Measurements from ENCODE around the gene NUBP1. TPM values are rescaled to one million over a fixed set of nuclear protein-coding genes. Genes with fewer than 3 reads are reported as not detected.
"Not testable (repeated sequence)": the region's sequence is repeated elsewhere in the genome, so short reads cannot be mapped to it uniquely, and the experiment has no call there.

Gene NUBP1
- total and polyA plus RNA-seq, 7 experiments from 2014 or later = 24.0 to 48.3 (median 26.1) TPM

- no peak for DNase-seq
- H3K4me1 Mint-ChIP-seq = peaks cover 2 to 28% (median 7%) of the 10 kb centered on the region in 7 donors
- ChIA-PET POLR2A (no interaction called here), CTCF (no interaction called here)
- Histone ChIP-seq H3K36me3 (ENCODE audit: control insufficient read depth in 2 of 3, insufficient read depth in 3 of 3, low read length in 3 of 3) (peaks cover 8 to 69% (median 14%) of the 10 kb centered on the region in 3 experiments), H3K4me1 (ENCODE audit: control insufficient read depth in 2 of 2, insufficient read depth in 2 of 2, low read length in 2 of 2) (peaks cover 0 to 21% of the 10 kb centered on the region in 2 donors), H3K27ac (ENCODE audit: low read depth, low read length) (no peak overlapping the region), H3K9me3 (ENCODE audit: control insufficient read depth in 2 of 3, low read length in 3 of 3) (no peaks in the 10 kb centered on the region), H3K4me3 (ENCODE audit: low read length) (no peak overlapping the region), H3K27me3 (ENCODE audit: control insufficient read depth in 2 of 2, insufficient read depth in 2 of 2, low read length in 2 of 2) (no peaks in the 10 kb centered on the region)
- no peaks in the 10 kb centered on the region for H3K27me3 Mint-ChIP-seq
- peaks cover 0 to 8% (median 0%) of the 10 kb centered on the region in 11 donors for H3K9me3 Mint-ChIP-seq
- no peak overlapping the region for H3K4me3 Mint-ChIP-seq
- intact Hi-C loops (cut with micrococcal nuclease) = no loop called here
- peak overlapping the region in 2 of 9 donors; percentile 0 to 13 for H3K27ac Mint-ChIP-seq
- H3K36me3 Mint-ChIP-seq = peaks cover 12 to 51% (median 33%) of the 10 kb centered on the region in 5 donors
- ATAC-seq = peak; percentile 80
Observed at GRCh38 chr16:10765772-10766171, 22.1 kb downstream of the NUBP1 start.

GRCh38 chr16:10767127-10767526, 23.5 kb downstream of the NUBP1 start:
- CTCF ChIA-PET = no interaction called here
- no peak for ATAC-seq
- Mint-ChIP-seq H3K4me3 (no peak overlapping the region), H3K27ac (peak overlapping the region in 2 of 9 donors; percentile 25 to 36), H3K4me1 (peaks cover 5 to 35% (median 12%) of the 10 kb centered on the region in 7 donors), H3K36me3 (peaks cover 6 to 42% (median 26%) of the 10 kb centered on the region in 5 donors), H3K27me3 (no peaks in the 10 kb centered on the region), H3K9me3 (peaks cover 0 to 8% (median 0%) of the 10 kb centered on the region in 11 donors)
- DNase-seq = no peak
- Histone ChIP-seq H3K27ac (ENCODE audit: low read depth, low read length) (no peak overlapping the region), H3K4me3 (ENCODE audit: low read length) (no peak overlapping the region), H3K36me3 (ENCODE audit: control insufficient read depth in 2 of 3, insufficient read depth in 3 of 3, low read length in 3 of 3) (peaks cover 0 to 56% (median 2%) of the 10 kb centered on the region in 3 experiments), H3K4me1 (ENCODE audit: control insufficient read depth in 2 of 2, insufficient read depth in 2 of 2, low read length in 2 of 2) (peaks cover 0 to 21% of the 10 kb centered on the region in 2 donors), H3K9me3 (ENCODE audit: control insufficient read depth in 2 of 3, low read length in 3 of 3) (no peaks in the 10 kb centered on the region), H3K27me3 (ENCODE audit: control insufficient read depth in 2 of 2, insufficient read depth in 2 of 2, low read length in 2 of 2) (no peaks in the 10 kb centered on the region)
- intact Hi-C loops (cut with micrococcal nuclease) = no loop called here
- POLR2A ChIA-PET = no interaction called here

- peaks cover 5 to 21% (median 12%) of the 10 kb centered on the region in 7 donors for H3K4me1 Mint-ChIP-seq
Observed at GRCh38 chr16:10769381-10769780, 25.7 kb downstream of the NUBP1 start.

GRCh38 chr16:10770907-10771306, 27.3 kb downstream of the NUBP1 start:
- DNase-seq = peak in 4 of 9 donors; percentile 3 to 21 (median 16)
- Histone ChIP-seq H3K27me3 (ENCODE audit: control insufficient read depth in 2 of 2, insufficient read depth in 2 of 2, low read length in 2 of 2) (no peaks in the 10 kb centered on the region), H3K4me3 (ENCODE audit: low read length) (no peak overlapping the region), H3K36me3 (ENCODE audit: control insufficient read depth in 2 of 3, insufficient read depth in 3 of 3, low read length in 3 of 3) (peaks cover 0 to 21% (median 0%) of the 10 kb centered on the region in 3 experiments), H3K9me3 (ENCODE audit: control insufficient read depth in 2 of 3, low read length in 3 of 3) (no peaks in the 10 kb centered on the region), H3K4me1 (ENCODE audit: control insufficient read depth in 2 of 2, insufficient read depth in 2 of 2, low read length in 2 of 2) (peaks cover 0 to 7% of the 10 kb centered on the region in 2 donors), H3K27ac (ENCODE audit: low read depth, low read length) (no peak overlapping the region)
- CTCF ChIA-PET = no interaction called here
- POLR2A ChIA-PET = no interaction called here
- Mint-ChIP-seq H3K36me3 (peaks cover 0 to 20% (median 4%) of the 10 kb centered on the region in 5 donors), H3K9me3 (no peaks in the 10 kb centered on the region), H3K4me1 (peaks cover 2 to 15% (median 12%) of the 10 kb centered on the region in 7 donors), H3K4me3 (peak overlapping the region in 1 of 10 donors; percentile 45), H3K27ac (peak overlapping the region in 6 of 9 donors; percentile 10 to 79 (median 50)), H3K27me3 (peaks cover 0 to 7% (median 0%) of the 10 kb centered on the region in 5 donors)
- intact Hi-C loops (cut with micrococcal nuclease) = loop anchor here in 1 of 2 donors (5.0 kb wide), 1 partner anchor 146 kb away; no protein-coding TSS in a partner anchor
- peak; percentile 62 for ATAC-seq

More at GRCh38 chr16:10769381-10769780, 25.7 kb downstream of the NUBP1 start:
- H3K27ac Mint-ChIP-seq = no peak overlapping the region
- Histone ChIP-seq H3K4me3 (ENCODE audit: low read length) (no peak overlapping the region), H3K9me3 (ENCODE audit: control insufficient read depth in 2 of 3, low read length in 3 of 3) (no peaks in the 10 kb centered on the region), H3K4me1 (ENCODE audit: control insufficient read depth in 2 of 2, insufficient read depth in 2 of 2, low read length in 2 of 2) (peaks cover 0 to 18% of the 10 kb centered on the region in 2 donors), H3K27me3 (ENCODE audit: control insufficient read depth in 2 of 2, insufficient read depth in 2 of 2, low read length in 2 of 2) (no peaks in the 10 kb centered on the region), H3K36me3 (ENCODE audit: control insufficient read depth in 2 of 3, insufficient read depth in 3 of 3, low read length in 3 of 3) (peaks cover 0 to 33% (median 0%) of the 10 kb centered on the region in 3 experiments), H3K27ac (ENCODE audit: low read depth, low read length) (no peak overlapping the region)
- peaks cover 0 to 24% (median 9%) of the 10 kb centered on the region in 5 donors for H3K36me3 Mint-ChIP-seq
- ATAC-seq = no peak
- ChIA-PET CTCF (no interaction called here), POLR2A (no interaction called here)
- no peak overlapping the region for H3K4me3 Mint-ChIP-seq
- intact Hi-C loops (cut with micrococcal nuclease) = no loop called here
- DNase-seq = no peak
- peaks cover 0 to 2% (median 0%) of the 10 kb centered on the region in 5 donors for H3K27me3 Mint-ChIP-seq
- peaks cover 0 to under 1% (median 0%) of the 10 kb centered on the region in 11 donors for H3K9me3 Mint-ChIP-seq

- intact Hi-C loops (cut with micrococcal nuclease) = no loop called here
- no peaks in the 10 kb centered on the region for H3K36me3 ChIP-seq (ENCODE audit: control insufficient read depth in 2 of 3, insufficient read depth in 3 of 3, low read length in 3 of 3)
- ChIA-PET POLR2A (no interaction called here), CTCF (no interaction called here)
- no peak for ATAC-seq
- H3K27me3 Mint-ChIP-seq = peaks cover 0 to 46% (median 0%) of the 10 kb centered on the region in 5 donors
- no peaks in the 10 kb centered on the region for H3K9me3 ChIP-seq (ENCODE audit: control insufficient read depth in 2 of 3, low read length in 3 of 3)
- H3K27me3 ChIP-seq (ENCODE audit: control insufficient read depth in 2 of 2, insufficient read depth in 2 of 2, low read length in 2 of 2) = no peaks in the 10 kb centered on the region
- no peak overlapping the region for H3K27ac Mint-ChIP-seq
- H3K27ac ChIP-seq (ENCODE audit: low read depth, low read length) = no peak overlapping the region
- H3K36me3 Mint-ChIP-seq = no peaks in the 10 kb centered on the region
- no peak overlapping the region for H3K4me3 ChIP-seq (ENCODE audit: low read length)
- no peak overlapping the region for H3K4me3 Mint-ChIP-seq
- peaks cover 0 to 7% of the 10 kb centered on the region in 2 donors for H3K4me1 ChIP-seq (ENCODE audit: control insufficient read depth in 2 of 2, insufficient read depth in 2 of 2, low read length in 2 of 2)
- peaks cover 0 to 2% (median 0%) of the 10 kb centered on the region in 11 donors for H3K9me3 Mint-ChIP-seq
- H3K4me1 Mint-ChIP-seq = peaks cover 0 to 9% (median 2%) of the 10 kb centered on the region in 7 donors
- no peak for DNase-seq
Observed at GRCh38 chr16:10776280-10776679, 32.6 kb downstream of the NUBP1 start.

- H3K27ac Mint-ChIP-seq; H3K4me1 Mint-ChIP-seq; intact Hi-C loops (cut with micrococcal nuclease); H3K4me3 Mint-ChIP-seq; CTCF ChIA-PET; H3K9me3 Mint-ChIP-seq; H3K36me3 Mint-ChIP-seq; H3K4me3 ChIP-seq (ENCODE audit: low read length); H3K27me3 ChIP-seq (ENCODE audit: control insufficient read depth in 2 of 2, insufficient read depth in 2 of 2, low read length in 2 of 2); POLR2A ChIA-PET; H3K36me3 ChIP-seq (ENCODE audit: control insufficient read depth in 2 of 3, insufficient read depth in 3 of 3, low read length in 3 of 3); DNase-seq; H3K4me1 ChIP-seq (ENCODE audit: control insufficient read depth in 2 of 2, insufficient read depth in 2 of 2, low read length in 2 of 2); ATAC-seq; H3K9me3 ChIP-seq (ENCODE audit: control insufficient read depth in 2 of 3, low read length in 3 of 3); H3K27ac ChIP-seq (ENCODE audit: low read depth, low read length): not testable (repeated sequence)
- peaks cover 0 to 49% (median 0%) of the 10 kb centered on the region in 5 donors for H3K27me3 Mint-ChIP-seq
Observed at GRCh38 chr16:10776923-10777322, 33.3 kb downstream of the NUBP1 start.

- peaks cover 0 to 11% (median 0%) of the 10 kb centered on the region in 7 donors for H3K4me1 Mint-ChIP-seq
- H3K4me3 Mint-ChIP-seq = no peak overlapping the region
- H3K27ac Mint-ChIP-seq = no peak overlapping the region
- H3K27me3 ChIP-seq (ENCODE audit: control insufficient read depth in 2 of 2, insufficient read depth in 2 of 2, low read length in 2 of 2) = no peaks in the 10 kb centered on the region
- ChIA-PET CTCF (no interaction called here), POLR2A (no interaction called here)
- H3K36me3 ChIP-seq (ENCODE audit: control insufficient read depth in 2 of 3, insufficient read depth in 3 of 3, low read length in 3 of 3) = no peaks in the 10 kb centered on the region
- H3K27ac ChIP-seq (ENCODE audit: low read depth, low read length) = no peak overlapping the region
- H3K4me3 ChIP-seq (ENCODE audit: low read length) = no peak overlapping the region
- peaks cover 0 to 2% (median 0%) of the 10 kb centered on the region in 11 donors for H3K9me3 Mint-ChIP-seq
- DNase-seq (no peak), ATAC-seq (no peak)
- H3K27me3 Mint-ChIP-seq = peaks cover 0 to 53% (median 4%) of the 10 kb centered on the region in 5 donors
- intact Hi-C loops (cut with micrococcal nuclease) = no loop called here
- no peaks in the 10 kb centered on the region for H3K36me3 Mint-ChIP-seq
- H3K9me3 ChIP-seq (ENCODE audit: control insufficient read depth in 2 of 3, low read length in 3 of 3) = no peaks in the 10 kb centered on the region
- H3K4me1 ChIP-seq (ENCODE audit: control insufficient read depth in 2 of 2, insufficient read depth in 2 of 2, low read length in 2 of 2) = peaks cover 0 to 7% of the 10 kb centered on the region in 2 donors
Observed at GRCh38 chr16:10777356-10777755, 33.7 kb downstream of the NUBP1 start.

Data from naive thymus-derived CD4-positive, alpha-beta T cell (primary cell).